Smooth muscle cell (in vitro differentiated cells): ENCODE measurements around the gene ZNF532. TPM values are rescaled to one million over a fixed set of nuclear protein-coding genes. Genes with fewer than 3 reads are reported as not detected.

Experiments
- DNase-seq: peaks from one replicate; lab custom pipeline; 2025; ENCODE audit not compliant: unreplicated experiment; lab: John Stamatoyannopoulos, UW
- H2AFZ ChIP-seq: fragments of 200-600 bp; sonication (generic); 2 replicates; pipeline ENCODE4 v1.6.0; 2016; ENCODE audit warnings: antibody characterized with exemption, low read depth, mild to moderate bottlenecking
- H3F3A ChIP-seq: fragments of 200-600 bp; sonication (generic); 2 replicates; pipeline ENCODE4 v1.6.0; 2017; ENCODE audit warnings: antibody characterized with exemption, low read depth
- H3K27ac ChIP-seq: fragments of 200-600 bp; sonication (generic); 2 replicates; pipeline ENCODE4 v1.5.1; 2016; ENCODE audit warnings: low read depth, mild to moderate bottlenecking
- H3K27me3 ChIP-seq: fragments of 200-600 bp; sonication (generic); 2 replicates; pipeline ENCODE4 v1.6.1; 2016; ENCODE audit warnings: low read depth, mild to moderate bottlenecking
- H3K36me3 ChIP-seq: fragments of 200-600 bp; sonication (generic); 2 replicates; pipeline ENCODE4 v1.5.1; 2016; ENCODE audit warnings: low read depth
- H3K4me1 ChIP-seq: fragments of 200-600 bp; sonication (generic); 2 replicates; pipeline ENCODE4 v1.5.1; 2016; ENCODE audit warnings: low read depth
- H3K4me2 ChIP-seq: fragments of 200-600 bp; sonication (generic); 2 replicates; pipeline ENCODE4 v1.6.0; 2016; ENCODE audit warnings: mild to moderate bottlenecking
- H3K4me3 ChIP-seq: fragments of 200-600 bp; sonication (generic); 2 replicates; pipeline ENCODE4 v1.5.1; 2016; ENCODE audit warnings: mild to moderate bottlenecking
- H3K79me2 ChIP-seq: fragments of 200-600 bp; sonication (generic); 2 replicates; pipeline ENCODE4 v1.6.0; 2016; ENCODE audit warnings: low read depth, mild to moderate bottlenecking
- H3K9ac ChIP-seq: fragments of 200-600 bp; sonication (generic); 2 replicates; pipeline ENCODE4 v1.6.0; 2016; ENCODE audit warnings: low read depth
- H3K9me3 ChIP-seq: fragments of 200-600 bp; sonication (generic); replicated peaks from 2 replicates; pipeline ENCODE4 v1.5.1; 2016; ENCODE audit warnings: low read depth
- H4K20me1 ChIP-seq: fragments of 200-600 bp; sonication (generic); 2 replicates; pipeline ENCODE4 v1.6.0; 2016; ENCODE audit warnings: low read depth
- CTCF ChIP-seq: fragments of 200-600 bp; sonication (generic); IDR thresholded peaks from 2 replicates; pipeline ENCODE4 v1.5.1; 2017; ENCODE audit warnings: borderline replicate concordance, mild to moderate bottlenecking, antibody characterized with exemption; ENCODE audit not compliant: insufficient read depth, poor library complexity, severe bottlenecking
- WGBS: methylation state at CpG from one replicate; pipeline ENCODE4 v1.1.7; 2016; ENCODE audit warnings: low lambda C conversion rate; 5-methylcytosine and 5-hydroxymethylcytosine counted together
- polyA plus RNA-seq: library from polyadenylated mRNA; unstranded; fragments of >200 nt; fragmentation: Nextera tagmentation; extraction: Ambion mirVana; gene quantifications from 2 replicates; pipeline ENCODE4 v1.2.1, GENCODE V29; 2016
- total RNA-seq: library from RNA; depleted of rRNA; stranded (reverse); fragments of >200 nt; gene quantifications from 2 replicates; pipeline ENCODE4 v1.2.3, GENCODE V29; 2014

Gene ZNF532
- total and polyA plus RNA-seq, 2 experiments from 2014 or later = 31.6 to 126 TPM

- peaks cover 12% of the 10 kb centered on the region for H4K20me1 ChIP-seq
- no peaks in the 10 kb centered on the region for H3K4me1 ChIP-seq
- no peak for DNase-seq
- no peak overlapping the region for H3K9ac ChIP-seq
- no peak overlapping the region for H3K4me3 ChIP-seq
- H3K4me2 ChIP-seq = no peak overlapping the region
- H3K27ac ChIP-seq = peak overlapping the region; percentile 43
- TF ChIP-seq CTCF = no peak
- 78% methylated on average over 10 of the region's 10 CpGs for WGBS
- H3K79me2 ChIP-seq = peaks cover 10% of the 10 kb centered on the region
- no peaks in the 10 kb centered on the region for H3F3A ChIP-seq
- no peaks in the 10 kb centered on the region for H3K27me3 ChIP-seq
- no peaks in the 10 kb centered on the region for H3K9me3 ChIP-seq
- H3K36me3 ChIP-seq = peaks cover 10% of the 10 kb centered on the region
- H2AFZ ChIP-seq = no peak overlapping the region
Measured at GRCh38 chr18:58977223-58977622, 112.5 kb downstream of the ZNF532 start.

GRCh38 chr18:58977801-58978200, 113.1 kb downstream of the ZNF532 start:
- no peak for DNase-seq
- Histone ChIP-seq H3K79me2 (peaks cover 10% of the 10 kb centered on the region), H4K20me1 (peaks cover 12% of the 10 kb centered on the region), H3K9ac (peak overlapping the region; percentile 6), H3K27me3 (no peaks in the 10 kb centered on the region), H3K4me1 (no peaks in the 10 kb centered on the region), H3F3A (no peaks in the 10 kb centered on the region), H3K4me2 (peak overlapping the region; percentile 0), H3K27ac (peak overlapping the region; percentile 43), H3K9me3 (no peaks in the 10 kb centered on the region), H3K36me3 (peaks cover 15% of the 10 kb centered on the region), H2AFZ (no peak overlapping the region), H3K4me3 (no peak overlapping the region)
- no peak for TF ChIP-seq CTCF
- WGBS = 55% methylated on average over 4 of the region's 4 CpGs

- H3K9ac ChIP-seq = no peak overlapping the region
- H3K36me3 ChIP-seq = peaks cover 15% of the 10 kb centered on the region
- no peak overlapping the region for H2AFZ ChIP-seq
- peaks cover 12% of the 10 kb centered on the region for H4K20me1 ChIP-seq
- H3F3A ChIP-seq = no peaks in the 10 kb centered on the region
- H3K4me2 ChIP-seq = no peak overlapping the region
- H3K27ac ChIP-seq = no peak overlapping the region
- no peaks in the 10 kb centered on the region for H3K27me3 ChIP-seq
- WGBS = 87% methylated on average over 8 of the region's 8 CpGs
- no peaks in the 10 kb centered on the region for H3K9me3 ChIP-seq
- H3K4me3 ChIP-seq = no peak overlapping the region
- no peak for DNase-seq
- TF ChIP-seq CTCF = no peak
- H3K79me2 ChIP-seq = peaks cover 3% of the 10 kb centered on the region
- H3K4me1 ChIP-seq = no peaks in the 10 kb centered on the region
Measured at GRCh38 chr18:58978916-58979315, 114.2 kb downstream of the ZNF532 start.

- H3F3A ChIP-seq = no peaks in the 10 kb centered on the region
- H3K79me2 ChIP-seq = peaks cover 3% of the 10 kb centered on the region
- H3K36me3 ChIP-seq = peaks cover 15% of the 10 kb centered on the region
- no peak overlapping the region for H3K4me3 ChIP-seq
- H3K4me1 ChIP-seq = no peaks in the 10 kb centered on the region
- no peak for DNase-seq
- no peak for TF ChIP-seq CTCF
- H3K9me3 ChIP-seq = no peaks in the 10 kb centered on the region
- no peak overlapping the region for H3K9ac ChIP-seq
- H3K4me2 ChIP-seq = no peak overlapping the region
- no peak overlapping the region for H3K27ac ChIP-seq
- no peaks in the 10 kb centered on the region for H3K27me3 ChIP-seq
- H4K20me1 ChIP-seq = peaks cover 11% of the 10 kb centered on the region
- WGBS = 95% methylated on average over 6 of the region's 6 CpGs
- no peak overlapping the region for H2AFZ ChIP-seq
Measured at GRCh38 chr18:58979615-58980014, 114.9 kb downstream of the ZNF532 start.
